ENCODE measurements around the gene KLHL29.

KLHL29 gene

DNA sequence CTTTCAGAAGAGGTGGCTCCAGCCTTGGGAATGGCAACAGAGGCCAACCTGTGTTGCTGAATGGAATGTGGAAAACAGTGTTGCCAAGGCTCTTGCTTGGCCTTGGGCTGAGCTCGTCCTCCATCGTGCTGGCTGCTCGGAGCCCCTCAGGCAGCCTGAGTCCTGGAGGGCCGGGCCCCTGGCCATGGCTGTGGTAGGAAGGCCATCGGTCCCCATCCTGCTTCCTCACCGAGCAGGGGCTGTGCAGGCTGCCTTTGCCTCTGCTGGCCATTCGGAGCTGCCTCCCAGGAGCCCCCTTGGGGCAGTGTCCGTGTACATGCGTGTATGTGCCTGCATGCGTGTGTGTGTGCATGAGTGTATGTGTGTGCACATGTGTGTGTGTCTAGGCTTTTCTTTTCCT lies 178.2 kb downstream of the KLHL29 start:
- H3F3A ChIP-seq (ENCODE audit: low read depth) = no peaks in the 10 kb centered on the region
- H3K9me3 ChIP-seq (ENCODE audit: insufficient read depth, low read depth, low read length) = no peaks in the 10 kb centered on the region
- H2AFZ ChIP-seq (ENCODE audit: low read length) = no peak overlapping the region
- H3K4me2 ChIP-seq (ENCODE audit: low read depth, low read length, poor library complexity, severe bottlenecking) = no peak overlapping the region
- H3K9ac ChIP-seq (ENCODE audit: low read depth, low read length, poor library complexity, severe bottlenecking) = no peak overlapping the region
- no peaks in the 10 kb centered on the region for H3K79me2 ChIP-seq (ENCODE audit: insufficient read depth, low read length)
- no peaks in the 10 kb centered on the region for H3K9me2 ChIP-seq (replicated peaks; ENCODE audit: low read depth, low read length)
- no peak overlapping the region for H3K4me3 ChIP-seq (ENCODE audit: low read length, poor library complexity, severe bottlenecking)
- no peaks in the 10 kb centered on the region for H4K20me1 ChIP-seq (ENCODE audit: insufficient read depth, low read length, poor library complexity, severe bottlenecking)
- no peaks in the 10 kb centered on the region for H3K4me1 ChIP-seq (ENCODE audit: insufficient read depth, low read length, poor library complexity, severe bottlenecking)
- no peaks in the 10 kb centered on the region for H3K36me3 ChIP-seq (ENCODE audit: insufficient read depth, low read length)
- TF ChIP-seq EZH2phosphoT487 (IDR thresholded peaks at IDR 0.05; ENCODE audit: borderline replicate concordance) = no peak
- TF ChIP-seq, protein P1, sequence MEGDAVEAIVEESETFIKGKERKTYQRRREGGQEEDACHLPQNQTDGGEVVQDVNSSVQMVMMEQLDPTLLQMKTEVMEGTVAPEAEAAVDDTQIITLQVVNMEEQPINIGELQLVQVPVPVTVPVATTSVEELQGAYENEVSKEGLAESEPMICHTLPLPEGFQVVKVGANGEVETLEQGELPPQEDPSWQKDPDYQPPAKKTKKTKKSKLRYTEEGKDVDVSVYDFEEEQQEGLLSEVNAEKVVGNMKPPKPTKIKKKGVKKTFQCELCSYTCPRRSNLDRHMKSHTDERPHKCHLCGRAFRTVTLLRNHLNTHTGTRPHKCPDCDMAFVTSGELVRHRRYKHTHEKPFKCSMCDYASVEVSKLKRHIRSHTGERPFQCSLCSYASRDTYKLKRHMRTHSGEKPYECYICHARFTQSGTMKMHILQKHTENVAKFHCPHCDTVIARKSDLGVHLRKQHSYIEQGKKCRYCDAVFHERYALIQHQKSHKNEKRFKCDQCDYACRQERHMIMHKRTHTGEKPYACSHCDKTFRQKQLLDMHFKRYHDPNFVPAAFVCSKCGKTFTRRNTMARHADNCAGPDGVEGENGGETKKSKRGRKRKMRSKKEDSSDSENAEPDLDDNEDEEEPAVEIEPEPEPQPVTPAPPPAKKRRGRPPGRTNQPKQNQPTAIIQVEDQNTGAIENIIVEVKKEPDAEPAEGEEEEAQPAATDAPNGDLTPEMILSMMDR (conservative IDR thresholded peaks at IDR 0.05; ENCODE audit: low read length) = no peak
- no peaks in the 10 kb centered on the region for H3K27me3 ChIP-seq (ENCODE audit: insufficient read depth, low read length, poor library complexity, severe bottlenecking)

- H3K4me1 ChIP-seq (ENCODE audit: insufficient read depth, low read length, poor library complexity, severe bottlenecking) = no peaks in the 10 kb centered on the region
- no peaks in the 10 kb centered on the region for H3K9me3 ChIP-seq (ENCODE audit: insufficient read depth, low read depth, low read length)
- H3K27me3 ChIP-seq (ENCODE audit: insufficient read depth, low read length, poor library complexity, severe bottlenecking) = no peaks in the 10 kb centered on the region
- H3K9ac ChIP-seq (ENCODE audit: low read depth, low read length, poor library complexity, severe bottlenecking) = no peak overlapping the region
- H3K79me2 ChIP-seq (ENCODE audit: insufficient read depth, low read length) = no peaks in the 10 kb centered on the region
- TF ChIP-seq EZH2phosphoT487 (IDR thresholded peaks at IDR 0.05; ENCODE audit: borderline replicate concordance) = no peak
- TF ChIP-seq, protein P1 (conservative IDR thresholded peaks at IDR 0.05; ENCODE audit: low read length) = no peak
- H3K4me3 ChIP-seq (ENCODE audit: low read length, poor library complexity, severe bottlenecking) = no peak overlapping the region
- H4K20me1 ChIP-seq (ENCODE audit: insufficient read depth, low read length, poor library complexity, severe bottlenecking) = no peaks in the 10 kb centered on the region
- no peaks in the 10 kb centered on the region for H3K9me2 ChIP-seq (replicated peaks; ENCODE audit: low read depth, low read length)
- H3K36me3 ChIP-seq (ENCODE audit: insufficient read depth, low read length) = no peaks in the 10 kb centered on the region
- H2AFZ ChIP-seq (ENCODE audit: low read length) = no peak overlapping the region
- H3F3A ChIP-seq (ENCODE audit: low read depth) = no peaks in the 10 kb centered on the region
- no peak overlapping the region for H3K4me2 ChIP-seq (ENCODE audit: low read depth, low read length, poor library complexity, severe bottlenecking)
Measured at GRCh38 chr2:23563673-23564614, 179.0 kb downstream of the KLHL29 start.

DNA sequence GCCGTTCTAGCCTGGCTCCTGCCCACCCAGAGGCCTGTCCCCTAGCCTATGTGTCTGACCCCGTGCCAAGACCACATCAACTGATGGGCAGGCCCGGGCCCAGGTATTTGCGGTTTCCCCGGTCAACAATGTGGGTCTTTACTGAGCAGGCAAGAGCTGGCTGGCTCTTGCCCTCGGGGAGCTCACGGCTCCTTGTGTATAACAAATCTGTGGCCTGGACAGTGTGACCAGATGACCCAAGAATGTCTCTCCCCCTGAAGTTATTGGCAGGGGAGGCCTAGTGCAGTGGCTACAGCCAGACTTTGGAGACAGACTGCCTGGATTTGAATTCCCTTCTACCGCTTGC lies 179.6 kb downstream of the KLHL29 start:
- TF ChIP-seq EZH2phosphoT487 (IDR thresholded peaks at IDR 0.05; ENCODE audit: borderline replicate concordance) = no peak
- TF ChIP-seq, protein P1 (conservative IDR thresholded peaks at IDR 0.05; ENCODE audit: low read length) = no peak
- no peaks in the 10 kb centered on the region for H3K4me1 ChIP-seq (ENCODE audit: insufficient read depth, low read length, poor library complexity, severe bottlenecking)
- H3K9me3 ChIP-seq (ENCODE audit: insufficient read depth, low read depth, low read length) = no peaks in the 10 kb centered on the region
- no peak overlapping the region for H2AFZ ChIP-seq (ENCODE audit: low read length)
- H3K36me3 ChIP-seq (ENCODE audit: insufficient read depth, low read length) = no peaks in the 10 kb centered on the region
- no peak overlapping the region for H3K9ac ChIP-seq (ENCODE audit: low read depth, low read length, poor library complexity, severe bottlenecking)
- H3F3A ChIP-seq (ENCODE audit: low read depth) = no peaks in the 10 kb centered on the region
- no peaks in the 10 kb centered on the region for H4K20me1 ChIP-seq (ENCODE audit: insufficient read depth, low read length, poor library complexity, severe bottlenecking)
- no peak overlapping the region for H3K4me3 ChIP-seq (ENCODE audit: low read length, poor library complexity, severe bottlenecking)
- no peaks in the 10 kb centered on the region for H3K79me2 ChIP-seq (ENCODE audit: insufficient read depth, low read length)
- H3K4me2 ChIP-seq (ENCODE audit: low read depth, low read length, poor library complexity, severe bottlenecking) = no peak overlapping the region
- H3K9me2 ChIP-seq (replicated peaks; ENCODE audit: low read depth, low read length) = no peaks in the 10 kb centered on the region
- H3K27me3 ChIP-seq (ENCODE audit: insufficient read depth, low read length, poor library complexity, severe bottlenecking) = no peaks in the 10 kb centered on the region

Data from Loucy (cell line).